GM10847 (cell line): ENCODE results near the gene KAT7.

Experiments
- POLR2A ChIP-seq: IDR thresholded peaks from 2 replicates; pipeline ENCODE4 v1.6.1; 2011; ENCODE audit not compliant: insufficient read length; ENCODE audit errors: extremely low read depth

KAT7 gene

DNA sequence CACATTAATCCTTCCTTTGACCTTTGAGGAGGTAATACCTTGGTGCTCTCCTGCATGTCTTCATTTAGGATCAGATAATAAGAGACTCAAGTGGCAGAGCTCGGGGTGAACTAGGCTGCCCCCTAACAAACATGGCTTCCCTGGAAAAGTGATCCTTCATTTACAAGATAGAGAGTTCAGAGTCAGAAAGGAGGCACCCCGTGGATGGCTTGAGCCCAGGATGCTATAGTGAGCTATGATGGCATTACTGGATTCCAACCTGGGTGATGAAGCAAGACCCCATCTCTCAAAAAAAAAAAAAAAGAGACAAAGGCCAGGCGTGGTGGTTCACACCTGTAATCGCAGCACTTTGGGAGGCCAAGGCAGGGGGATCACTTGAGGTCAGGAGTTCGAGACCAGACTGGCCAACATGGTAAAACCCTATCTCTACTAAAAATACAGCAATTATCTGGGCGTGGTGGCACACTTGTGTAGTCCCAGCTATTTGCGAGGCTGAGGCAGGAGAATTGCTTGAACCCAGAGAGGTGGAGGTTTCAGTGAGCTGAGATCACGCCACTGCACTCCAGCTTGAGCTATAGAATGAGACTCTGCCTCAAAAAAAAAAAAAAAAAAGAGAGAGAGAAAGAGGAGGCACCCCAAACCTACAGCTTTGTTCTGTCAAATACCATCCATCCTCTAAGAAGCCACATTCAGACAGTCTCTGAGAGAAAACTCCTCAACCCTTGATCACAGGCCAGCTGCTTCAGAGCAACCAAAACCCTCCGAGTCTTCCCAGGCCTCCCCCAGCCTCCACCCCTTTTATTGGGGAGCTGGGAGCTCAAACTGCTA is 31.9 kb upstream of the KAT7 start:
- TF ChIP-seq POLR2A = no peak

GRCh38 chr17:49757151-49757777 is 31.2 kb upstream of the KAT7 start:
- no peak for TF ChIP-seq POLR2A

DNA sequence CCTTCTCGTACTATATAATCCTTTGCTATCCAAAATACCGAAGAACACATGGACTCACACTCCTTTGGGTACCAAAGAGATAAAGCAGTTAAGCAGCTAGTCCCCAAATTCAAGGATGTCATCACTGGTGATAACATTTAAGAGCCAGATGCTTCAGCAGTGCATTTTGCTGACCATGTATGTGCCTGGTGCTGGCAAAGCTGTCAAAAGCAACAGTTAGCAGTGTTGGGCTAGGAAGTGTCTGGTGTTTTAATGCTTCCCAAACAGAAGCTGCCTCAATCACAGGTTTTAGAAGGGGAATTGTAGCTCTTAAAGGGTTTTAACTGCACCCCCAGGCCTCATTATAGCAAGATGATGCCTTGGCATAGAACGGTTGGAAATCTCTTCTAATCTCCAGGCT is 29.3 kb upstream of the KAT7 start:
- no peak for TF ChIP-seq POLR2A

DNA sequence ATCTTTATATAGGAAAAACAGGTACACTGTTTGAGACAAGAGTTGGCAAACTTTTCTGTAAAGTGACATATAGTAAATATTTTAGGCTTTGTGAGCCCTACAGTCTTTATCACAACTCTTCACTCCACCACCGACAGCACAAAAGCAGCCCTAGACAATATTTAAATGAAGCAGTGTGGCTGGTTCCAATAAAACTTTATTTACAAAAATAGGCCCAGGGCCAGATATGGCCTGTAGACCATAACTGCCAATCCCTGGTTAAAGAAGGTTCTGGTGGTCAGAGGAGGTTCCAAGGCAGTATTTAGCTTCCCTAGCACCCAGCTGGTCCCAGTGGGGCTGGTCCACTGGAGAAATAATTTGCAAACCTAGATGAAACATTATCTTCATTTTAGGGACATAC is 28.2 kb upstream of the KAT7 start:
- no peak for TF ChIP-seq POLR2A

DNA sequence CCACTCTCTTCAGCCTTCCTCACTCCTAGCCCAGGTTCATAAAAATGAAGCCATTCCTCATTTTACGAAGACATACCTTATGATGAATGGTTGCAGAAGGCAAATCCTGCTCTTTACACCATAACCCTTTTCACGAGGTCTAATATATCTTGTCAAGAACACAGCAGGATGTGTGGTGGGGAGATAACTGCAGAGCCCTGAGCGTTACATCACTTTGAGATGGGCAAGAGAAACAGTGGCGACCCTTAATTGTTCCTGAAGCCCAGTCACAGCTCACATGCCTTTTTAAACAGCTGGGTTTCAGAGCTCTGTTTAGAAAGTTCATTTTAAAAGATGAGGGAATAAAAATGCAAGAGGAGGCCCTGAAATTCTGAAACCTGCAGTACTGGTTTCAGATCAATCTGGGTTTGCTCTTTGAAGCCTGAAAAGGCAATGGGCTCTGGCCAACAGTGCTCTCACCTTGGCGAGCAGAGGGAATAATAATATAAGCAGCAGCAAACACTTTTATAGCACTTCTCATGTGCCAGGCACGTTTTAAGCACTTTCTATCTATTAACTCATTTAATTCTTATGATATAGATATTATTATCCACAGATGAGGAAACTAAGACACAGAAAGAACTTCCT is 27.4 kb upstream of the KAT7 start:
- no peak for TF ChIP-seq POLR2A

GRCh38 chr17:49762151-49762941 is 26.1 kb upstream of the KAT7 start:
- no peak for TF ChIP-seq POLR2A

DNA sequence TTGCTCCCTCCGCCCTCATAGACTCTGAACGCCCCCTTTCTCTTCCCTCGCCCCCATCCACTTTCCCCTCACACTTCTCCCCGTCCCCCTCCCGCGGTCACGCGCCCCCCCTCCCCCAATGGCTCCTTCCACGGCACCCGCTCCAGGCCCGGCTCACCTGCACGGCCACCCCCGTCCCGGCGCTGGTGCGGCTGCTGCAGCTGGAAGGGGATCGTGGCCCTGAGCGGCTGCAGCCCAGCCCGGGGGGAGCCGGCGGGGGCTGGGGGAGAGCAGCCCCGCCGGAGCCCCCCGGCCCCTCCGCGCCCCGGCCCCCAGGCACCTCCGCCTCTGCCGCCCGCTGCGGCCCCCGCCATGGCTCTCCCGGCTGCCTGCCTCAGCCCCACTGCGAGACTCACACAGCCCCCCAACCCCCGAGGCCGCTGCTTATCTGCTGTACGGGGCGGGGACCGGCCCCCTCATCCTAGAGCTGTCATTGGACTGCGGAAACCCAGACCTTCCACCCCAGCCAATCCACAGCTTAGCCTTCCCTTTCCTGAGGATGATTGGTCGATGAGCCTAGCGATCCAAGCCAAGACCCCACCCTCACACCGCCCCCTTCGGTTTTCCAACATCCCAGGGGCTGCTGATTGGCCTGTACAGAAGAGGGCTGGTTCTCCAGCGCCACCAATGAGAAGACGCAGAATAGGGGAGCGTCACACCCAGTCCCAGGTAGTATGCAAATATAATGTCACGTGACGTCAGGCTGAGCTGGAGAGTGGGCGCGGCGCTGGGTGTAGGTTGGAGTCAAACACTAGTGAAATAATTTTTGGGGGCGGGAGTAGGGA is 24.5 kb upstream of the KAT7 start, which contains the start of gene FAM117A:
Gene FAM117A, minus strand, starts transcription at position 397 of the 824 bp plus-strand sequence. Its CDS starts 44 bp downstream, at position 353.
- TF ChIP-seq POLR2A = peak; percentile 97

GRCh38 chr17:49764559-49765180 is 23.8 kb upstream of the KAT7 start:
- no peak for TF ChIP-seq POLR2A

DNA sequence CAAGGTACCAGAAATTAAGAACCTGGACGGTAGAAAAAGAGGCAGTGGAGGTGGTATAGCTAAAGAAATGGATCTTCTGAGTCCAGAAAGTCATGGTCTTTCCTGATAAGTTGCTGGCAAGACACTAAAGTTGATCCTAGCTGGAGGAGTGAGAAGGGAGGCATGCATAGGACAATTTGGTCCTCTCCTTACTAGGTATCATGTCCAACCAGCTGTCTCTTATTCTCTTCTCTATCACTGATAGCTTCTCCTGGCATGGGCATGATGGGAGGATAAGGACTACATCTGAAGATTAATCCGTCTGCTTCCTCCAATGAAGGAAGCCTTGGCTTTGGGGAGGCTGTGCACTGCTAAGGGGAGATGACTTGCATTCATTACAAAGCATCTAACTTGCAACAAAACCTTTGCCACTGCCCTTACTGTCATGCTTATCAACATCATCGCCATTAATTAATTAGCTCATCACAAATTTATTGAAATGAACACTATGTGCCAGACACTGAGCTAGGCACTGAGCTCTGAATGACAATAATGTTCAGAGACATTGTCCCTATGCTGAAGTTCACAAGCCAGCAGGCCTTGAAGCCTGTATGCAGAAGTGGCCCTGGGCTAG is 21.5 kb upstream of the KAT7 start:
- no peak for TF ChIP-seq POLR2A

- no peak for TF ChIP-seq POLR2A
Observed at GRCh38 chr17:49775546-49776260, 12.8 kb upstream of the KAT7 start.

GRCh38 chr17:49776551-49777300 is 11.8 kb upstream of the KAT7 start:
- no peak for TF ChIP-seq POLR2A

- TF ChIP-seq POLR2A = no peak
Observed at GRCh38 chr17:49777563-49777962, 10.9 kb upstream of the KAT7 start.
